ENCODE data around the gene PTGFRN. TPM values are rescaled to one million over a fixed set of nuclear protein-coding genes. Genes with fewer than 3 reads are reported as not detected.

PTGFRN gene
- polyA plus RNA-seq, 1 donor (not counting 4 experiments of a cell fraction or from before 2014, with no cell fraction given): 177 TPM

- DNase-seq (ENCODE audit: low read depth, low spot score): no peak
- no peak overlapping the region for H3K4me2 ChIP-seq (ENCODE audit: control insufficient read depth, extremely low read depth, insufficient read depth, low read depth, low read length)
- H3K36me3 ChIP-seq (ENCODE audit: control insufficient read depth in 2 of 2, extremely low read depth in 1 of 2, insufficient read depth in 2 of 2, low read length in 2 of 2): no peaks in the 10 kb centered on the region
- no peak overlapping the region for H3K4me3 ChIP-seq (ENCODE audit: control insufficient read depth in 2 of 3, extremely low read depth in 1 of 3, insufficient read depth in 2 of 3, low read depth in 1 of 3, low read length in 3 of 3)
- no peak for FAIRE-seq
- H4K20me1 ChIP-seq (ENCODE audit: control insufficient read depth, extremely low read depth, insufficient read depth, low read length): no peaks in the 10 kb centered on the region
- no peaks in the 10 kb centered on the region for H3K27me3 ChIP-seq (ENCODE audit: control insufficient read depth, extremely low read depth, insufficient read depth, low read length)
- H3K9me3 ChIP-seq (ENCODE audit: control insufficient read depth, low read depth, low read length): peaks cover 1% of the 10 kb centered on the region
- no peak overlapping the region for H3K9ac ChIP-seq (ENCODE audit: control insufficient read depth, extremely low read depth, insufficient read depth, low read length)
- TF ChIP-seq CTCF (optimal IDR thresholded peaks at IDR 0.05 in 1 of 3, IDR thresholded peaks at IDR 0.05 in 1 of 3, conservative IDR thresholded peaks at IDR 0.05 in 1 of 3; ENCODE audit: extremely low read depth in 1 of 3, insufficient read depth in 2 of 3, low read length in 3 of 3): no peak
- TF ChIP-seq EZH2 (IDR thresholded peaks at IDR 0.05; ENCODE audit: low read length): no peak
- no peak overlapping the region for H3K27ac ChIP-seq (ENCODE audit: control insufficient read depth, insufficient read depth, low read length)
- H3K4me1 ChIP-seq (ENCODE audit: control insufficient read depth, extremely low read depth, insufficient read depth, low read length): peaks cover 13% of the 10 kb centered on the region
- dilution Hi-C loops (cut with MboI; ENCODE audit: extremely low pct_ligation_motif_present, low sequenced_read_pairs): no loop called here
- no peak overlapping the region for H2AFZ ChIP-seq (ENCODE audit: control insufficient read depth, low read length)
- H3K9me1 ChIP-seq (ENCODE audit: control insufficient read depth, extremely low read depth, insufficient read depth, low read length): no peaks in the 10 kb centered on the region
- H3K79me2 ChIP-seq (ENCODE audit: control insufficient read depth, insufficient read depth, low read length): no peaks in the 10 kb centered on the region
Observed at GRCh38 chr1:116870300-116870699, 39.4 kb upstream of the PTGFRN start.

GRCh38 chr1:116871779-116872146 is 38.0 kb upstream of the PTGFRN start:
- Histone ChIP-seq H3K4me2 (ENCODE audit: control insufficient read depth, extremely low read depth, insufficient read depth, low read depth, low read length) (no peak overlapping the region), H3K36me3 (ENCODE audit: control insufficient read depth in 2 of 2, extremely low read depth in 1 of 2, insufficient read depth in 2 of 2, low read length in 2 of 2) (no peaks in the 10 kb centered on the region), H3K4me3 (ENCODE audit: control insufficient read depth in 2 of 3, extremely low read depth in 1 of 3, insufficient read depth in 2 of 3, low read depth in 1 of 3, low read length in 3 of 3) (no peak overlapping the region), H2AFZ (ENCODE audit: control insufficient read depth, low read length) (no peak overlapping the region), H4K20me1 (ENCODE audit: control insufficient read depth, extremely low read depth, insufficient read depth, low read length) (no peaks in the 10 kb centered on the region), H3K27me3 (ENCODE audit: control insufficient read depth, extremely low read depth, insufficient read depth, low read length) (no peaks in the 10 kb centered on the region), H3K9ac (ENCODE audit: control insufficient read depth, extremely low read depth, insufficient read depth, low read length) (no peak overlapping the region), H3K9me1 (ENCODE audit: control insufficient read depth, extremely low read depth, insufficient read depth, low read length) (no peaks in the 10 kb centered on the region), H3K27ac (ENCODE audit: control insufficient read depth, insufficient read depth, low read length) (no peak overlapping the region), H3K4me1 (ENCODE audit: control insufficient read depth, extremely low read depth, insufficient read depth, low read length) (peaks cover 17% of the 10 kb centered on the region), H3K9me3 (ENCODE audit: control insufficient read depth, low read depth, low read length) (no peaks in the 10 kb centered on the region), H3K79me2 (ENCODE audit: control insufficient read depth, insufficient read depth, low read length) (no peaks in the 10 kb centered on the region)
- no peak for DNase-seq (ENCODE audit: low read depth, low spot score)
- no peak for TF ChIP-seq EZH2 (IDR thresholded peaks at IDR 0.05; ENCODE audit: low read length)
- TF ChIP-seq CTCF (optimal IDR thresholded peaks at IDR 0.05 in 1 of 3, IDR thresholded peaks at IDR 0.05 in 1 of 3, conservative IDR thresholded peaks at IDR 0.05 in 1 of 3; ENCODE audit: extremely low read depth in 1 of 3, insufficient read depth in 2 of 3, low read length in 3 of 3): no peak
- FAIRE-seq: no peak
- dilution Hi-C loops (cut with MboI; ENCODE audit: extremely low pct_ligation_motif_present, low sequenced_read_pairs): no loop called here

All from keratinocyte (primary cell).